Measurements from ENCODE around the gene OLIG3. TPM values are rescaled to one million over a fixed set of nuclear protein-coding genes. Genes with fewer than 3 reads are reported as not detected.

The OLIG3 gene
- total RNA-seq, 4 donors from 2014 or later, result not detected

GRCh38 chr6:137473598-137473997 is 20.6 kb downstream of the OLIG3 start:
- no peak for DNase-seq

GRCh38 chr6:137472641-137473137 is 21.5 kb downstream of the OLIG3 start:
- intact Hi-C loops (cut with DNase I; ENCODE audit: low total_unique reads), result no loop called here
- DNase-seq, result no peak
- no peaks in the 10 kb centered on the region for H3K9me3 ChIP-seq
- no peaks in the 10 kb centered on the region for H3K36me3 ChIP-seq
- H3K4me3 ChIP-seq, result no peak overlapping the region
- no peak overlapping the region for H3K27ac ChIP-seq
- peaks cover 0 to 3% of the 10 kb centered on the region in 2 donors for H3K27me3 ChIP-seq
- no peaks in the 10 kb centered on the region for H3K4me1 ChIP-seq
- no peak for TF ChIP-seq CTCF (IDR thresholded peaks at IDR 0.05)

More at GRCh38 chr6:137473598-137473997, 20.6 kb downstream of the OLIG3 start:
- H3K9me3 ChIP-seq, result no peaks in the 10 kb centered on the region
- intact Hi-C loops (cut with DNase I; ENCODE audit: low total_unique reads), result no loop called here
- no peaks in the 10 kb centered on the region for H3K4me1 ChIP-seq
- TF ChIP-seq CTCF (IDR thresholded peaks at IDR 0.05), result no peak
- TF ChIP-seq POLR2A (IDR thresholded peaks at IDR 0.05), result no peak
- H3K4me3 ChIP-seq, result no peak overlapping the region
- H3K27ac ChIP-seq, result no peak overlapping the region
- no peaks in the 10 kb centered on the region for H3K36me3 ChIP-seq
- H3K27me3 ChIP-seq, result peaks cover 0 to 3% of the 10 kb centered on the region in 2 donors

- Histone ChIP-seq H3K4me3 (no peak overlapping the region), H3K9me3 (no peaks in the 10 kb centered on the region), H3K4me1 (no peaks in the 10 kb centered on the region), H3K27ac (no peak overlapping the region), H3K36me3 (no peaks in the 10 kb centered on the region), H3K27me3 (peaks cover 0 to 3% of the 10 kb centered on the region in 2 donors)
- intact Hi-C loops (cut with DNase I; ENCODE audit: low total_unique reads), result no loop called here
- no peak for TF ChIP-seq CTCF (IDR thresholded peaks at IDR 0.05)
- TF ChIP-seq POLR2A (IDR thresholded peaks at IDR 0.05), result no peak
- DNase-seq, result no peak
These were observed 22.2 kb downstream of the OLIG3 start for GRCh38 chr6:137471986-137472385.

GRCh38 chr6:137471497-137471896 is 22.7 kb downstream of the OLIG3 start:
- TF ChIP-seq CTCF (IDR thresholded peaks at IDR 0.05), result no peak
- no peak for TF ChIP-seq POLR2A (IDR thresholded peaks at IDR 0.05)
- Histone ChIP-seq H3K27ac (no peak overlapping the region), H3K27me3 (peaks cover 0 to 3% of the 10 kb centered on the region in 2 donors), H3K36me3 (no peaks in the 10 kb centered on the region), H3K4me3 (no peak overlapping the region), H3K9me3 (no peaks in the 10 kb centered on the region), H3K4me1 (no peaks in the 10 kb centered on the region)
- intact Hi-C loops (cut with DNase I; ENCODE audit: low total_unique reads), result no loop called here
- DNase-seq, result no peak

GRCh38 chr6:137467211-137467610 is 27.0 kb downstream of the OLIG3 start:
- no peak for DNase-seq
- no peaks in the 10 kb centered on the region for H3K36me3 ChIP-seq
- no peaks in the 10 kb centered on the region for H3K27me3 ChIP-seq
- H3K9me3 ChIP-seq, result no peaks in the 10 kb centered on the region
- H3K4me1 ChIP-seq, result no peaks in the 10 kb centered on the region
- H3K4me3 ChIP-seq, result no peak overlapping the region
- intact Hi-C loops (cut with DNase I; ENCODE audit: low total_unique reads), result no loop called here
- no peak overlapping the region for H3K27ac ChIP-seq
- TF ChIP-seq POLR2A (IDR thresholded peaks at IDR 0.05), result no peak
- no peak for TF ChIP-seq CTCF (IDR thresholded peaks at IDR 0.05)

Measured in uterus (tissue), 4 donors.